HG02870 (cell line): ENCODE measurements around the gene TRNP1.
"Not testable (repeated sequence)": the region's sequence is repeated elsewhere in the genome, so short reads cannot be mapped to it uniquely, and the experiment has no call there.

Experiments used
- ATAC-seq: cut with Tn5 transposase; IDR thresholded peaks from one replicate; pipeline ENCODE4 v1.9.1; 2021; ENCODE audit warnings: mild to moderate bottlenecking, moderate library complexity; ENCODE audit not compliant: unreplicated experiment

Gene TRNP1

GRCh38 chr1:26993237-26994019 lies at the start of gene TRNP1:
Gene TRNP1, plus strand, starts transcription at chr1:26993692. Its CDS starts 95 bp downstream, at chr1:26993787.
- ATAC-seq, result no peak

DNA sequence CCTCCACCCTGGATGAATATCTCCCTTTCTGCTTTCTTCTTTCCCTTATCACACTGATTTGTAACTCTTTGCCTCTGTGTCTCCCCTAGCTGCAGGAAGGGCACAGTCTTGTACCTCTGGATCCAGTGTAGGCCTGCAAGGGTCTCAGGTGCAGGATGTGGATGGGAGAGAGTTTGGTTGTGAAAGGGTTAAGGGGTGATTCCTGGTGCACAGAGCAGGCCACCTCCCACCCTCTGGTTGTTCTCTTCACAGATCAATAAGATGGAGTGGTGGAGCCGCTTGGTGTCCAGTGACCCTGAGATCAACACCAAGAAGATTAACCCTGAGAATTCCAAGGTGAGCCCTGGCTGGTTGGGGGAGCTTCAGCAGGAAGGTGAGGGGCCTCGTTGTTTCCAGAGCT lies 48.4 kb upstream of the TRNP1 start:
- ATAC-seq, result no peak

DNA sequence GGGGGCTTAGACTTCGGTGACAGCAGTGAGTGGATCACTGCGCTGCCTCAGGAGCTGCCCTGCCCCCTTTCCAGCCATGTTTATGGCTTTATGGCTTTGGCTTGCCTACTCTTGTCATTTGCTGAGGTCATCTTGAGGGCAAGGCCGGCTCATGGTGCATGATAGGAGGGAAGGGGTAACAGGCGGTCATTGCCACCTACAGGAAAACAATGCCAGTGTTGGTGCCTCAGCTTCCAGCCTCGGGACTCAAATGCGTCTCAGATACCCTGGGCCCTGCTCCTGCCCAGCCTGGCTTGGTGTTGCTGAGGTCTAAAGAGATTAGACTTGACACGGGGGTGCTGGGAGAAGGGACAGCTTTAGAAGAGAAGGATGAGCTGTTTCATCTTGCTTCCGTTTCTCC lies 47.8 kb upstream of the TRNP1 start:
- no peak for ATAC-seq

DNA sequence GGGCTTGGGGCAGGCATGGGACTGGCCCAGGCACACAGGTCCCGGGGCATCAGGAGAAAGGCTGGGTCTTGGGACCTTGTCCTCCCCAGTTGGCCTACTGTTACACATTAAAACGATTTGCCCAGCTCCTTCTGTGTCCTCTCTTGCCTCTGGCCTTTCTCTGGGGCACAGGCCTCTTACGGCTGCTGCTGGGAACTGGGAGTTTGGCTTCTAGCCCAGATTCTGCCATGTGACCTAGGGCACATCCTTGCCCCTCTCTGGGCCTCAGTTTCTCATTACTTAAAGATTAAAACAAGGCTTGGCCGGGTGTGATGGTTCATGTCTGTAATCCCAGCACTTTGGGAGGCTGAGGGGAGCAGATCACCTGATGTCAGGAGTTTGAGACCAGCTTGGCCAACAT lies 47.2 kb upstream of the TRNP1 start:
- no peak for ATAC-seq

- not testable (repeated sequence) for ATAC-seq
These were observed 44.8 kb upstream of the TRNP1 start for GRCh38 chr1:26948725-26949057.

- ATAC-seq, result no peak
These were observed 44.1 kb upstream of the TRNP1 start for GRCh38 chr1:26949266-26949925.

GRCh38 chr1:26949926-26950319 lies 43.6 kb upstream of the TRNP1 start:
- no peak for ATAC-seq

GRCh38 chr1:26950602-26951001 lies 42.9 kb upstream of the TRNP1 start:
- no peak for ATAC-seq

GRCh38 chr1:26951216-26951615 lies 42.3 kb upstream of the TRNP1 start:
- no peak for ATAC-seq

GRCh38 chr1:26951821-26952497 lies 41.5 kb upstream of the TRNP1 start:
- no peak for ATAC-seq

DNA sequence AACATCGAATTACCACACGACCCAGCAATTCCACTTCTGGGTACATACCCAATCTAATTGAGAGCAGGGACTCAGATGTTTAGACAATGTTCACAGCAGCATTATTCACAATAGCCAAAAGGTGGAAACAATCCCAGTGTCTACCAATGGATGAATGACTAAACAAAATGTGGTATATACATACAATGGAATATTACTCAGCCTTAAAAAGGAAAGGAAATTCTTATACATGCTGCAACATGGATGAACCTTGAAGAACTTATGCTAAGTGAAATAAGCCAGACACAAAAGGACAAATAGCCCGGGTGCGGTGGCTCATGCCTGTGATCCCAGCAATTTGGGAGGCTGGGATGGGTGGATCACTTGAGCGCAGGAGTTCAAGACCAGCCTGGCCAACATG lies 40.1 kb upstream of the TRNP1 start:
- no peak for ATAC-seq

DNA sequence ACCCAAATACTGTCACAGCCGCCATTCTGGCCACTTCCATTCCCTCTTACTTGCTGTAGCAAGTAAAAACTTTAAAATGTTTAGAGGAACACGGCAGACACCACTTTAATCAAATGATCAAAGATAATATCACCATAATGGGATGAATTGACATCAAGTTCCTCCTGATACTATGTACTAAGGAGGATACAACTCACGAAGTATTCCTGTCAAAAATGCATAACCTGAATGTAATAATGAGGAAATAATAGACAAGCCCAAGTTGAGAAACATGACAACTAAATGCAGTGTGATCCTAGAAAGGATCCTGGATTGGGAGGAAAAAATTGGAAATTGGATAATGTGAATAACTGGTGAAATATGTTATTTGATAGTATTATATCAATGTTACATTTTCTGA lies 37.2 kb upstream of the TRNP1 start:
- ATAC-seq, result no peak

DNA sequence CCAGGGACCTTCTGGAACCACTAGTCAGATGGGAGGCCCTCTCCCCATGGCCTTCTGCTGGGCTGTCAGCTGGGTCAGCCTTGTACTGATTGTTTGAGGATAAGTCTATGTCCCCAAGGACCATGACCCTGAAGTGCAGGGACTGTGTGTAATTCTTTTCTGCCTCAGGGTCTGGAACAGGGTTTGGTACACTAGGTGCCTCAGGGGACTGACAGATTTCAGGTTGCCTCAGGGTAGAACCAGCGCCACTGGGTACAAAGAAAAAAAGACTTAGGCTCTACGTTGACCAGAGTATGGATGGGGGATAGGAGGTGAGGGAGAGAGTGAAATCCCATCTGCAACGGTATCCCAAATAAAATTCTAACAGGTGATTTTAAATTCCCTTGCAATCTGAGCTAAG lies 36.2 kb upstream of the TRNP1 start:
- no peak for ATAC-seq

- no peak for ATAC-seq
These were observed 34.2 kb upstream of the TRNP1 start for GRCh38 chr1:26959270-26959669.

- ATAC-seq, result no peak
These were observed 33.5 kb upstream of the TRNP1 start, which contains the start of gene KDF1 for GRCh38 chr1:26959722-26960624. Gene KDF1, minus strand, starts transcription at chr1:26960468. Its CDS starts 8,088 bp downstream, at chr1:26952380.

- no peak for ATAC-seq
These were observed 32.9 kb upstream of the TRNP1 start for GRCh38 chr1:26960625-26960966.

- no peak for ATAC-seq
These were observed 31.7 kb upstream of the TRNP1 start for GRCh38 chr1:26961826-26962225.

DNA sequence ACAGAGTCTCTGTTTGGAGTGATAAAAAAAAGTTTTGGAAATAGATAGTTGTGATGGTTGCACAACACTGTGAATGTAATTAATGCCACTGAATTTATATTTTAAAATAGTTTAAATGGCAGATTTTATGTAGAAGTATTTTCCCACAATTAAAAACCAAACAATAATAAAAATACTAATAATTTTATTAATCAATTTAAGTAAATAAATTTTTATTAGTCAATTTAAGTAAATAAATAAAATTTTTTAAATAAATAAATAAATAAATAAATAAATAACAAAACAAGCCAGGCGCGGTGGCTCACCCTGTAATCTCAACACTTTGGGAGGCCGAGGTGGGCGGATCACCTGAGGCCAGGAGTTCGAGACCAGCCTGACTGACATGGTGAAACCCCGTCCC lies 28.3 kb upstream of the TRNP1 start:
- ATAC-seq, result no peak

DNA sequence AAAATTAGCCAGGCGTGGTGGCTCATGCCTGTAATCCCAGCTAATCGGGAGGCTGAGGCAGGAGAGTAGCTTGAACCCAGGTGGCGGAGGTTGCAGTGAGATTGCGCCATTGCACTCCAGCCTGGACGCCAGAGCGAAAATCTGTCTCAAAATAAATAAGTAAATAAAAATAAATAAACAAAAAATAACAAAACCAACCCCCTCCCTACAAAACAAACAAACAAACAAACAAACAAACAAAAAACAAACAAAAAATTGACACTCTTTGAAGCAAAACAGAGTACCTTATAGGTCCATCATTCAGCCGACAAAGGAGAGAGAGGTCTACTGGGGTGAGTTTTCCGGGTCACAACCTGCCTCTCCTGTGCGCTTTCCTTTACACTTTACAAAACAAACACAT lies 27.9 kb upstream of the TRNP1 start:
- no peak for ATAC-seq

DNA sequence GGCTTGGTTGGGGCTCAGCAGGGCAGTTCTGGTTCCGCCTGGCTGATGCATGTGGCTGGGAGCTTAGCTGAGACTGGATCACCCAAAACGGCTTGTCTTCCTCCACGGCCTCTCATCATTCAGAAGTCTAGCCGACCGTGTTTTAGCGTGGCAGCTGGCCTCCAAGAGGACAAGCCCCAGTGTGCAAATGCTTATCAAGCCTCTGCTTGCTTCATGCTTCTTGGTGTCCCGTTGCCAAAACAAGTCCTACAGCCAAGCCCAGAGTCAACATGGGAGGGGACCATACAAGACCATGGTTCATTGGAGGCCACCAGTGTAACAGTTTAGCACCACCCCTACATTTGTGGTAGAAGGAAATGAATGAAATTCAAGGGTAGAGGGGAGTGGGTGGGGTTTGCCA lies 22.7 kb upstream of the TRNP1 start:
- ATAC-seq, result no peak

GRCh38 chr1:26971590-26971989 lies 21.9 kb upstream of the TRNP1 start:
- no peak for ATAC-seq
